SK-N-SH treated with all-trans-retinoic acid at 6 μM for 48 hours (cell line): Measurements from ENCODE around the gene SKOR1.

Experiments
- ATAC-seq: fragments of 200-7000 bp; cut with Tn5 transposase; 3 replicates; pipeline ENCODE4 v1.9.1; 2020; ENCODE audit warnings: mild to moderate bottlenecking, moderate library complexity
- ARNTL ChIP-seq: fragments of 450-650 bp; formaldehyde crosslinking; IDR thresholded peaks from 2 replicates; pipeline ENCODE4 v1.5.0; 2020; ENCODE audit warnings: low read depth, mild to moderate bottlenecking, moderate library complexity, borderline replicate concordance
- BACH2 ChIP-seq: fragments of 250-450 bp; sonication (Bioruptor Pico); IDR thresholded peaks from 2 replicates; pipeline ENCODE4 v1.9.0; 2021; ENCODE audit warnings: mild to moderate bottlenecking, borderline replicate concordance
- CREB5 ChIP-seq: fragments of 250-450 bp; sonication (Bioruptor Pico); IDR thresholded peaks from 2 replicates; pipeline ENCODE4 v1.5.1; 2020; ENCODE audit warnings: low read depth, mild to moderate bottlenecking, moderate library complexity
- CSDC2 ChIP-seq: fragments of 250-450 bp; sonication (Bioruptor Pico); IDR thresholded peaks from 2 replicates; pipeline ENCODE4 v1.5.0; 2020; ENCODE audit warnings: mild to moderate bottlenecking, moderate library complexity
- CSRNP3 ChIP-seq: fragments of 250-450 bp; sonication (Bioruptor Pico); IDR thresholded peaks from 2 replicates; pipeline ENCODE4 v1.5.1; 2021; ENCODE audit warnings: mild to moderate bottlenecking, moderate library complexity
- ESRRG ChIP-seq: fragments of 250-450 bp; sonication (Bioruptor Pico); IDR thresholded peaks from 2 replicates; pipeline ENCODE4 v1.6.1; 2021; ENCODE audit warnings: mild to moderate bottlenecking
- ISL1 ChIP-seq: fragments of 250-450 bp; sonication (Bioruptor Pico); IDR thresholded peaks from 2 replicates; pipeline ENCODE4 v2.1.2; 2022; ENCODE audit warnings: mild to moderate bottlenecking, moderate library complexity
- OSR1 ChIP-seq: fragments of 250-450 bp; sonication (Bioruptor Pico); IDR thresholded peaks from 2 replicates; pipeline ENCODE4 v1.8.0; 2022; ENCODE audit warnings: moderate library complexity, mild to moderate bottlenecking, inconsistent platforms
- PATZ1 ChIP-seq: fragments of 250-450 bp; sonication (Bioruptor Pico); IDR thresholded peaks from 2 replicates; pipeline ENCODE4 v1.8.0; 2020; ENCODE audit warnings: mild to moderate bottlenecking, moderate library complexity, borderline replicate concordance
- POU6F1 ChIP-seq: fragments of 250-450 bp; sonication (Bioruptor Pico); IDR thresholded peaks from 2 replicates; pipeline ENCODE4 v1.8.0; 2021; ENCODE audit warnings: low read depth, mild to moderate bottlenecking, moderate library complexity, borderline replicate concordance
- PPARA ChIP-seq: fragments of 250-450 bp; sonication (Bioruptor Pico); IDR thresholded peaks from 2 replicates; pipeline ENCODE4 v1.5.0; 2020; ENCODE audit warnings: mild to moderate bottlenecking, borderline replicate concordance
- SNAI2 ChIP-seq: fragments of 250-450 bp; sonication (Bioruptor Pico); IDR thresholded peaks from 2 replicates; pipeline ENCODE4 v1.5.0; 2020; ENCODE audit warnings: mild to moderate bottlenecking, moderate library complexity
- TCF4 ChIP-seq: fragments of 250-450 bp; sonication (Bioruptor Pico); IDR thresholded peaks from 2 replicates; pipeline ENCODE4 v1.8.0; 2021; ENCODE audit warnings: mild to moderate bottlenecking, moderate library complexity, borderline replicate concordance
- TOX ChIP-seq: fragments of 250-450 bp; sonication (Bioruptor Pico); IDR thresholded peaks from 2 replicates; pipeline ENCODE4 v1.8.0; 2021; ENCODE audit warnings: mild to moderate bottlenecking, moderate library complexity, borderline replicate concordance
- TSHZ2 ChIP-seq: fragments of 250-450 bp; sonication (Bioruptor Pico); IDR thresholded peaks from 2 replicates; pipeline ENCODE4 v1.5.0; 2020; ENCODE audit warnings: mild to moderate bottlenecking, moderate library complexity
- ZC3H10 ChIP-seq: fragments of 250-450 bp; sonication (Bioruptor Pico); IDR thresholded peaks from 2 replicates; pipeline ENCODE4 v1.5.1; 2021; ENCODE audit warnings: mild to moderate bottlenecking, moderate library complexity
- ZFP3 ChIP-seq: fragments of 250-450 bp; sonication (Bioruptor Pico); IDR thresholded peaks from 2 replicates; pipeline ENCODE4 v1.5.0; 2020; ENCODE audit warnings: mild to moderate bottlenecking, moderate library complexity
- ZFP30 ChIP-seq: fragments of 450-650 bp; formaldehyde crosslinking; IDR thresholded peaks from 2 replicates; pipeline ENCODE4 v1.5.0; 2022; ENCODE audit warnings: mild to moderate bottlenecking, moderate library complexity
- ZNF565 ChIP-seq: fragments of 450-650 bp; formaldehyde crosslinking; conservative IDR thresholded peaks from 2 replicates; pipeline ENCODE4 v1.5.0; 2020; ENCODE audit warnings: low read depth, mild to moderate bottlenecking, moderate library complexity
- ZNF70 ChIP-seq: fragments of 450-650 bp; formaldehyde crosslinking; IDR thresholded peaks from 2 replicates; pipeline ENCODE4 v1.5.0; 2020; ENCODE audit warnings: mild to moderate bottlenecking, moderate library complexity

The SKOR1 gene

GRCh38 chr15:67782691-67782991 is 42.7 kb upstream of the SKOR1 start:
- no peak for TF ChIP-seq ZC3H10
- no peak for TF ChIP-seq TOX
- no peak for ATAC-seq

GRCh38 chr15:67783303-67783702 is 42.0 kb upstream of the SKOR1 start:
- no peak for ATAC-seq
- TF ChIP-seq ZFP3 (CRISPR knock-in tag) (no peak), TCF4 (CRISPR knock-in tag) (no peak), ZFP30 (CRISPR knock-in tag) (no peak), CSRNP3 (no peak), SNAI2 (CRISPR knock-in tag) (no peak), ESRRG (no peak)

- TF ChIP-seq CSRNP3, result no peak
- no peak for ATAC-seq
These were observed 41.1 kb upstream of the SKOR1 start for GRCh38 chr15:67784090-67784781.

GRCh38 chr15:67784856-67785430 is 40.4 kb upstream of the SKOR1 start:
- TF ChIP-seq ARNTL (CRISPR knock-in tag), result no peak
- TF ChIP-seq TSHZ2 (CRISPR knock-in tag), result no peak
- TF ChIP-seq CSRNP3, result no peak
- no peak for TF ChIP-seq PPARA (CRISPR knock-in tag)
- TF ChIP-seq PATZ1 (CRISPR knock-in tag), result no peak
- no peak for TF ChIP-seq SNAI2 (CRISPR knock-in tag)
- no peak for TF ChIP-seq ZFP30 (CRISPR knock-in tag)
- TF ChIP-seq BACH2 (CRISPR knock-in tag), result no peak
- no peak for TF ChIP-seq ESRRG
- no peak for TF ChIP-seq ZC3H10
- no peak for TF ChIP-seq ZNF565 (CRISPR knock-in tag)
- TF ChIP-seq ZNF70 (CRISPR knock-in tag), result no peak
- TF ChIP-seq TOX, result no peak
- no peak for TF ChIP-seq ZFP3 (CRISPR knock-in tag)
- TF ChIP-seq OSR1, result no peak
- TF ChIP-seq POU6F1, result no peak
- no peak for TF ChIP-seq CREB5 (CRISPR knock-in tag)
- no peak for TF ChIP-seq TCF4 (CRISPR knock-in tag)
- no peak for TF ChIP-seq ISL1
- no peak for TF ChIP-seq CSDC2 (CRISPR knock-in tag)
- TF ChIP-seq, all 23 proteins: peak for 0
- ATAC-seq, result no peak
